ENCODE measurements around the gene TOX3.

The TOX3 gene

DNA sequence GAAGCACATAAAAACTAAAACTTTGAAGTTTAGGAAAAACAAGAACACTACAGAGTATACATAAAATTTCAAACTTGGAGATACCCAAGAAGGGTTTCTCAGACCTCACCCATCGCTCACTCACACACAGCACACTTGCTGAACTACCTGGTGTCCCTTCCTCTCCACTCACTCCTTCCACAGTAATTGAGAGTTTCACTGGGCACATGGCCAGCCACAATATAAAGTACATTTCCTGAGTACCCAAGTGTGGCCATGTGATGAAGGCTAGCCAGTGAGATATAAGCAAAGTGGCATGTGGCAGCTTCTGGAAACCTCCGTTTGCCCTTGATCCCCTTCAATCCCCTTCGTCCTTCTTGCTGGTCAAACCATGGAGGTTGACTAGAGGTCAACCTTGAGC, 11.9 kb downstream of the TOX3 start:
- no peak for DNase-seq

DNA sequence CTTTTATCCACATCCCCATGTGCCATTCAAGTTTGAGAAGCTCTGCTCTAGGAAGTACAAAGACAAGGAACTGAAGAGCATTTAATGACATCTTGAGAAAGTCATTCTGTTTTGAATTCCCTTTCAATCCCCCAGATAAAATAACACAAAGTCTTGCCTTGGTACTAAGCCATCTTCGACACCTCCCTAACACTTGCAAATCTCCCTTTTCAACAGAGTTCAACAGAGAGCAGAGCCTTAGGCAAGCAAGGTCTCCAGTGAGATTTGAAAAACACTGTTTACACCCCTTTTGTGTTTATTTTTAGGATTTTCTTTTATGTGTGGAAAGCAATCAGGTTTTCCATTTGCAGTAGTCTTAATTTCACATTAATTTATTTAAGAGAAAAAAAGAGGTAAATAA, 13.6 kb downstream of the TOX3 start:
- DNase-seq, result no peak

DNA sequence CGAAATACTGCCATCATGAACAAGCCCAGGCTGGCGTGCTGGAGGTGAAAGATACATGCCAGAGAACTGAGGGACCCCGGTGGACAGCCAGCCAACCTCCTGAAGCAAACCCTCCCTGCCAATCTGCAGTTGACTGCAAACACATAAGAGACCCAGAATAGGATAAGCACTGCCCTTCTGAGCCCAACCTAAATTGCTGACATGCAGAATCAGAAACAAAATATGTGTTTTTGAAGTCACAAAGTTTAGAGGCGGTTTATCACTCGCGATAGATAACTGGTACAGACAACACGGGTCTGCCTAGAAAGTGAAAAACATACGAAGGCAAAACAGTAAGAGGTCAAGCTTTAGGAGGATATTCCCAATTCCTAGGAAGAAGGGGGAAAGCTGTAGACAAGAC, 14.6 kb downstream of the TOX3 start:
- DNase-seq, result no peak

DNA sequence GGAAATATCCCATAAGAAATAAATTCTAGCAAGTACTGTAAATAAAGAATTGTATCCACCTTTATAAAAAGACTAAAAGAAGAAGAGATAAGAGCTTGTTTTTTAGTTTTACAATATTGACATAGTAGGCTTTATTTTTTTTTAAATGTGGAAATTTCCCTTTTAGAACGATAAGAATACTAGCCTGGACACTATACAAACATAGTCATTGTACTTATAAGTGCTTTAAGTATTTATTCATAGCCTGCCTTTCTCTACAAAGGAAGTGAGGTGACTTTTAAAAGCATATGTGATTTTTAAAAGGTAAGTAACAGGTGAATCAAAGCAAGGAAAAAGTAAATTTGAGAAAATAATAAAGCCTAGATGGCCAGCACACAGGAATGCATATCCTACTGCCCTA, 17.7 kb downstream of the TOX3 start:
- DNase-seq, result no peak

DNA sequence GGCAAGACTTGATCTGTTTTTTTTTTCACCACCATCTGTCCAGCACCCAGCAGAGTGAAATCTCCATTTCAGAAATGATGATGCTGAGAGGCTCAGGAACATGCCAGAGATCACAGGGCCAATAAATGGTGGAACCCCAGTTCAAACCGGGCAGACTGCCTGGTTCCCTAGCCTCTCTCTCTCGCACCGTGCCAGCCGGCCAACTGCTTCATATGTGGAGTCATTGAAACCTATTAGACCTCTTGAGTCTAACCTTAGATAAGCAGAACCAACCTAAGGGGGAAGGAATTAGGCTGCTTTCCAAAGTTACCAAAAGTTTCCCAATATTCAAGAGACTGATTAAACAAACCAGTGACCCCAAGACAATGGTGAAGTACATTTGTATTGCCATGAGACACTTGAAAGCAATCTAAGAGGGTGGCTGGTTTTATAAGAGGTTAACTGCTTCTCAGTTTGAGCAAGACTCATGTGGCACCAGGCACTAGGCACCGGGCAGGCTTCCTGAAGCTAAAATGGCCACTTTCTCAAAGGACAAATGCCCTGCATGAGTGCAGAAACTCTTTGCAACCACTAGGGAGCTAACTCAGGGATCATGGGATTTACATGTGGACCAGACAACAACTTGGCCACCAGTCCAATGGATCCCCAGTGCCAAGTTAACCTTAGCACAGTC, 18.4 kb downstream of the TOX3 start:
- DNase-seq, result no peak

DNA sequence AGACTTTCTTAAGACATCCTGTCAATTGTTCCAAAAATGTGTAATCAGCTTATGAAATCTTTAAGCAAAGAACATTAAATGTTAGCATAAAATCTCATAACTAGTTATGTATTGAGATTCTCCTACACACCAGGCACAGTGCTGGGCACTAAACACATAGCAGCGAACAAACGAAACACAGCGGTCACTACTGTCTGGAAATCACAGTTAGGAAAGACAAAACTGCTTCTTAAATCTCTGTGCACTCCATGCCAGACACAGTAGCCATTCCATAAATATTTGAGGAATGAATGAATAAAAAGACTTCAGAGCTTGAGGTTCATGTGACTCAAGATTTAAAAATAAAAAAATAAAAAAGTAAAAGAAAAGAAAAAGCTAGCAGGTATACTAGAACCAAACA, 20.1 kb downstream of the TOX3 start:
- no peak for DNase-seq

DNA sequence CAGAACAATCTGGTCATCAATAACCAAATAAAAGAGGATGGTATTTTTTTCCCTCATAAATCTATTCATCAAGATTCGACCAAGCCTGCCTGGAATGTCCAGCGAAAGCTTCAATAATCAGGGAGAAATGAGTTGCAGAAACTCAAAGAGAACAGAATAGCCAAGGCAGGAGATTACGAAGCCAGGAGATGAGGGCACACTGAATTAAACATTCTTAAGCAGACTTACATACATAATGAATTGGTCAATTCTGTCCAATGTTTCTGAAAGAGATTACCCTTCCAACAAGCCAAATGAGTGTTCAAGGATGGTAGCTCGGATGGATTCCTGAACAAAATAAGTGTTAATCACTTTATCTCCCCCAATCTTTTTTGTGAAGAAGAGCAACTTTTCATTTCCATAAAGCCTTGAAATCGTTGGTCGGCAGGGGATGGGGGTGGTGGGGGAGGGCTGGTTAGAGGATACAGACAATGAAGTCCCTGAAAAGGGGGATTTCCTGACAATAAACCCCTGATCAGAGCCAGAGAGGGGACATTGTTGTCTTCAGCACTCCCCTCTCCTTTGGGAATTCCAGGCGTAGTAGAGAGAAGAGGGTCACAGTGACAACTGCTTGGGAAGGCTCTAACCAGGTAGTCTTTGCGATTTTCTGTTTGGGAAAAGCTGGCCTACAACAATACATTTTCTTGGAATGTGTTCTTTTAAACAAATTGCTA, 20.7 kb downstream of the TOX3 start:
- DNase-seq, result no peak

DNA sequence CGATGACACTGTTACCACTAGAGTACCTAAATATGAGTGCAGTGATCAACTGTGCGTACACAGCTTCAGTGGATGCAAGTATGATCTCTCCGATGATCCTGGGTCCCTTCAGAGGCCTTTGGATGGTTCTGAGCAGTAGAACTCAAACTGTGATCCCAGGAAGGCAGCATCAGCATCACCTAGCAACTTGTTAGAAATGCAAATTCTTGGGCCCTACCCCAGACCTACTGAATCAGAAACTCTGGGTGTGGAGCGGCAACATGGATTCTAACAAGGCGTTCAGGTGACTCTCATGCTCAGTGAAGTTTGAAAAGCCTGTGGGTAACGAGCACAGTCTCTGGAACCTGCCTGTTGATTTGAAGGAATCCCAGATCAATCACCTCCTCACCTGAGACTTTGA, 25.4 kb downstream of the TOX3 start:
- no peak for DNase-seq

DNA sequence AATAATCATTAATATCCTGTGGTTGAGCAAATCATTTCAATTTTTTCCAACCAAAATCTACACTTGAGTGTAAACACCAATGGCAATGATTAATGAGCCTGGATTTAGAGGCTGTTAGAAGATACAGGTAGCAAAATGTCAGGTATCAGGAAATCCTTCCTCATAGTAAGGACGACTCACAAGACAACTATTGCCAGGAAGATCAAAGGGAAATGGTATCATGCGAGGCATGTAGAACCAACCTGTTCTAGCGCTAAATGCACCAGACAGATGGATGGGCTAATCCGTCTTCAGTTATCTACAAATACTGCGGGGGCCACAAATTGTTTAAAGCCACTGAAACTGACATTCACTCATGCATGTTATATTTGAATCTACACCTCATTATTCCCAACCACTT, 28.1 kb downstream of the TOX3 start:
- no peak for DNase-seq

DNA sequence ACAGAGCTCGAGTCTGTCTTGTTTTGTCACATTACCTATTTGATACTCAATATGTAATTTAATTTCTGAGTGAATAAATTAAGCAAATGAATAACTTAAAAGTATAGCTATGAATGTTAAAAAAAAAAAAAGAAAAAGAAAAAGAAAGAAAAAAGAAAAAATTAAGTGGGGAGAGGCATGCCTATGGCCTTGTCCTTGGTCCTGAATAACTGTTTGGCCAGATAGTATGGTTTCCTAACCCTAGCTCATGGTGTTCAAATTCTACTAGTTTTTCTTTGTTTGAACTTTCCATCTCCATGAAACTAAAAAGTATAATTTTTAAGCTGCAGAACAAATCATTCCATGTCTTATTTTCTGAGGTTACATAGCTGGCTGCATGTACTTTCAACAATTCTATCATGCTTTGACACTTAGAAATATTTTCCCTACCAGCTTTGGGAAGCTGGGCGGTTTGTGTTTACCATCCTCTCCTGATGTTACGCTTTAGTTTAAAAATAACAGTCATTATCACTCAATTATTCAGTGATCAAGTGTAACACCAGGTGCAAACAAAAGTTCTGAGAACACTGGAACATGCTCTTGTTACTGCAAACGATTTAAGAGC, 31.8 kb downstream of the TOX3 start:
- DNase-seq, result no peak

DNA sequence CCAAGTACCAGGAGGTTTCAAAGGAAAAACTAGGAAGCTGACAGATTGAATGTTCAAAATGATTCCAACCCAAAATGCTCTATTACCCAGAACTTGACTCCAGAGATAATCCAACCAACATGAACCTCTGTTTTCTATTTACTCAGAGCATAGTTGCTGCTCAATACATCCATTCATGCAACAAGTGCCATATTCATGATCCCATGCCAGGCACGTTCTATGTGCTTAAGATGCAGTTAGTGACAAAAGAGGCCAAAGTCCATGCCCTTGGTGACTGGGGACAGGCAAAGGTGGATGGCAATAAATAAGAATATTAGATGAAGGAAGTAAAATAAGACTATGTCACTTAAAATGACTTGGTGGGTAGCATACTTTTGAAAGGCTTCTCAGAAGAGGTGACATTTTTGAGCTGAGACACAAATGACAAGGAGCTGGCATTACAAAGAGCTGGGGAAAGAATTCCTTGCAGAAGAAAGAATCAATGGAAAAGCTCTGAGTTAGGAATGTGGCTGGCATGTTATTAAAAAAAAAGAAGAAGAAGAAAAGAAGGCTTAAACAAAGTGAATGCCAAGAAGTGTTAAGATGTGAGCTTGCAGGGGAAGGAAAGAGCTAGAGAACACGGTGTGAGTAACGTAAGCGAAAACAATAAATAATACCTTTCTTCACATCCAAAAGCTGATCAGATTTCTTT, 34.5 kb downstream of the TOX3 start:
- DNase-seq, result no peak

DNA sequence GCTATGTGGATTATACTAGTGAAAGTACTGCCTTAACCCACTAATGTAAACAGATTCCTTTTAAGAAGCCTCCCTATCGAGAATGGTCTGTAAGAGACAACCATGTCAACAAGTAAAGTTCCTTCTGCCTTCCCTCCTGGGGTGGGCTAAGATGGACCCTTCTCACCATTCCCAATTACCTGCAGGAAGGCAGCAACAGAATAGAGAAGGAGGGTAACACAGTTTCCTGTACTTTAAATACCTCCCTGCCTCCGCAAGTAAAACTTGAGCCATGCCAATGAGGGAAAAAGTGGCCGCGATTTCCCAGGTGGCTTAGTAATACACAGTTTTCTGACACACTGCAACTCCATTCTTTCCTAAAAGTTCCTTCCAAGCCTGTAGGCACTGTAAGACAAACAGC, 45.2 kb downstream of the TOX3 start:
- no peak for DNase-seq

DNA sequence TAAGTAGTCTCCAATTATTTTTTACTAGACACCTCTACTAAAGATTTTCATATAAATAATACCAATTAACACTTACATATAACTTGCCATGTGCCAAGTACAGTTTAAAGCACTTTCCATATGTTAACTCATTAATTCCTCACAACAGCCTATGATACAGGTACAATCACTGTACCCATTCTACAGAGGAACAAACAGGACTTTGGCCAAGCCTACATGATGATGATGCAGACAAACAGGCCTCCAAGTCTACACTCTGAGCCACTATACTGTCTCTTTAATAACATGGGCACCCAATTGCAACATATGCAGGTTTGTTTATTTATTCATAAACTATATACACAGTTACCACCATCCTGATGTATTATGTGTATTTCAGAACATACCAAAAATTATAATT, 46.0 kb downstream of the TOX3 start:
- DNase-seq, result no peak

DNA sequence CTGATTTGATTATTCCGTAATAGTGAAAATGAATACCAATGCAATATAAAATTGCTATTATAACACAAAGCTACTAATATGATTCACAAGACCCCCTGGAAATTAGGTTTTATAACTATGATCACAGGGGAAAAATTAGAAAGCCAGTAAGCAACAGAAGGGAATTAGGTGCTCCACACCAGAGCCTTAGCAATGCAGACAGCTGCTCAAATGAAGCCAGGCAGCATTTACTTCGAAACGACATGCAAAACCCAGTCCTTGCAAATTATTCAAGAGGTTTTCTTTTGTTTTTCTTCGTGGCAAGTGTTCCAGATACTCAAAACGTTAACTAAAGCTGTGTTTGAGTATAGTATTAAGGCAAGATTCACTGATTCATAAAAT, 47.9 kb downstream of the TOX3 start:
- no peak for DNase-seq

DNA sequence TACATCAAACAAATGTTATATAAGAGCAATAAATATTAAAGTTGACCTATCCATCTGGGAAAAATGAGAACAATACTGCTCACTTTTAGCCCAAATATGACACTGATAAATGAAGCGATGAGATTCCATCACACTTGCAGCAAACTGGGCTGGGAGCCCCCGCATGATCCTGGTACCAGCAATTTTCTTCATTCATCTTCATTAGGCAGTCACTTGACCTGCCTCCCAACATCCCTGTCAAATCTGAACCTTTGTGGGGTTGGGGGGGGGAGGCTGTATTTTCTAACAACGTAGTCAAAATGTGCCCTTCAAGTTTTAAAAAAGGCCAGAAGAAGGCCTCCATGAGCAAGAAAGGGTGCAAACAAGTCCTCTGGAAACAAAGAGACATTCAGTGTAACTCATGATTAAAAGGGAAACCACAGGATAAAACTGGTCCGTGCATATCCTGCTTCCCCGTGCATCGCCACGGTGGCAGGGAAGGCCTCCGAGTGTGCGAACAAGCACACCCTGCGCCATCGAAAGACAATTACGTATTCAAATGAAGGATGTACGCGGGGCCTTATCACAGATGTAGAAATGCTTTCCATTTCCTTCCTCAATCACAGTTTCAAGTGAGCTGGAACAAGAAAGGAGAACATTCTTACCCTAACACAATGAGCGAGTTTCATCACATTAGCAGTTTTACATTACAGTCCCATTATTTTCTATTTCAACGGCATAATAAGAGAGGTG, 48.4 kb downstream of the TOX3 start:
- peak; percentile 3 for DNase-seq

DNA sequence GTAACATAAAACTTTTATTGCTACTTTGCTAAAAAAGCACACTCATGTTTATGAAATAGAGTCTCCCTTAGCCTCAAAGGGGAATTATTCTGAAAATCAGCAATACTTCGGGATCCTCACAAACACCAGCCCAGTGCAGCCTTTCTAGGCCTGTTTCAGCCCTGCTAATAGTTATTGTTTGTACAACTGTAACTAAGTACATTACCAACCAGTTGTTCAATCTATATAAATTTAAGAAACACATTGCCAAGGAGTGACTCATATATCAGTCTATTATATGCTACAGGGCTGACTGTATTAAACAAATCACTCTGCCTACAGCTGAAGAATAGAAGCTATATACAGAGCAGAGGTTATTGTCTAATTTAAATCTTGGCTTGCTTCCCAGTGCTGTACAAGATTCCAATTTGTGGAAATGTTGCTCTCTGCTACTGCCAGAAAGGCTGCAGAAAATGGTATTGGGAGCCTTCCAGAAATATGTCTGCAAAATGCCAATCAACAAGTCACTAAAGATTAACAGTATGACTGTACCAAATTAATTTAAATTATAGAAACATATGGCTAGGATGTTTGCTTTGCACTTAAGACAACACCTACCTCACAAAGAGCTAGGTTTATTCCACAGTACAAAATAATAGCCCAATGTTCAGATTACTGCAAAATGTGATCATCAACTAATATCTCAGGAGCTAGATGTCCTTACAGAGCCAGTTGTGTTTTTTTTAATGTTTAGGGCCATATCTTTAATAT, 49.7 kb downstream of the TOX3 start:
- no peak for DNase-seq

DNA sequence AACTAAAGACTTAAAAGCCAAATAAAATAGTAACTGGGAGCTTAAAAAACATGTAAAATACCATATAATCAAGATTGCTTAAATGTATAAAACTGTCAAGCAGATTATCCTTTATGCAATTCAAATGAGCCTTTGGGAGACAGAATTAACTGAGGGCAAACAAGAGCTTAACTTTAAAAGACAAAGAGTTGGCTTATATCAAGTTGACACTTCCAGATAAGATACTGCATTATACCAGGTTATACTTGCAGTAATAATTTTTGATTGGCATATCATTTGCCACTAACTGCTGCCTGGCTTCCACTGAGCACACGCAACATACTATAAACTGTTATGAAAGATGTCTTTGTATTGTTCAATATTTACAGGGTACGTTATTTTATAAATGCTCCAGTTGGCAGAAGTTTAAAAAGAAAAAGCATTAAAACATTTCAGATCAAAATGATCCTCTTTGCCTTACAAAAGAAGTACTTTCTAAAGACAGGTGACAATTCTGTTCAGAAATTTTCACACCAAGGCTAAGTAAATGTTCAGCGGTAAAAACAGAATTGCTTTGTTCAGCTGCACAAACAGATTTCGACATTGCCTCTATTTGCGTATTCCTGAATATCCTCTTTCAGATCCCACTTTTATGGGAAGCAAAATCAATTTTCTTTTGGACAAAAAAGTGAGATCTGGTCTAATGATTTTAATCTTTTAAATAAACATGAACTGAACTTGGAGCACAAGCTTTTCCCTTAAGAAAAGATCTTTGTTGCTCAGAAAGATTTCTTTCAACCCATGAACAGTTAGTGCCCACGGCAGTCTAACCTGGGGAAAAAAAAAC, 50.7 kb downstream of the TOX3 start:
- DNase-seq, result no peak

DNA sequence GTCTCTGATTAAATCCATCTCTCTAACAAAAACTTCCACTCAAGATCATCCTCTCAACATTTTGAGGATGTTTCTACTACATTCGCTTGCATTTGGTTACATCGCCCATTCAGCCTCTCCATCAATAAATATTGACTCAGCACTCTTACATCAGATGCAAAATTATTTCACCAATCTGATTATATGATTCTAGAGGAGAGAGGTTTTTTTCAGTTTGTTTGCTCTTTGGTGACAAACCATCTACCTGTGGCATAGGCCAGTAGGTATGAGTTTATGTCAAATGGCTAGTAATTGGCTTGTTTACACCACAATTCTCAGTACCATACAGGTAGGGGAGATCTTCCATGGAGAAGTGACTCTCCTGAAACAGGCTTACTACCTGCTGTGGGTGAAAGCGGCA, 52.3 kb downstream of the TOX3 start:
- DNase-seq, result no peak

DNA sequence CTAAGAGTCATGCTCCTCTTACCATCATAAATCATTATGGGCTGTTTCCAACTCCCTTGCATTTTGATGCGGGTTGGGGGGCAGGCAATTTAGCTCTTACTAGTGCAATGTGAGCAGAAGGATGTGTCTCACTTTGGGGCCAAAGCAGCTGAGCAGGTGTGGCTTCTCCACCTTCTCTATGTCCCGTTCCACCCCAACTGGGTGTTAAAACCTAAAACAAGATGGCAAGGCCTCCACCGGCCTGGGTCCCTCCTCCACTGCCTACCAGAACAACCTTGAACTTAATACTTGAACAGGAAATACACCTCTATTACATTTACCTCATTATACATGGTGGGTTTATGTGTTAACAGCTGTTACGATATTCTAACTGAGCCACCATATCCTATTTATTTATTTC, 52.8 kb downstream of the TOX3 start:
- no peak for DNase-seq

DNA sequence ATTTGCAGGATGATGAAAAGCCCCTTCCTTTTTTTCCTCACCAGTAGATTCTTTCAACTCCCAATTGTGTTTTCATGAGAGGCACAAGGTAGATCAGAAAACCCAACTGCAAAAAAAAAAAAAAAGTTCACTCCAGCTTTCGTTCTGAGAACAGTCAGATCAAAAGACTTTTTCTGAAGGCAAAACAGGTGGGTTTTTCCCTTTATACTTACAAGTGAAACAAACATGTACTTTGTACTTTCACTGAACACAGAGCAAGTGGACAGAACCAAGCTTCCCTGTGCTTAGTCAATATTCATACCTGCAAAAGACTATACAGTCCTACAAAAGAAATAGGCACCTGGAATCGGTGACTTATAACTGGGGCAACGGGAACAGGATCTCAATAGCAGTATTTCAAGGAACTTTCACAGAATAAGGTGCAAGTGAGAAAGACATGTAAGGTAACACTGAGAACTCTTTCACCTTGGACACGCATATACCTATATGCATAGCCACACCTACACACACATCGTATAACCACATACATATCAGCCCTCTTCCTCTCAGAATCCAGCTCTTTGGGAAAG, 54.1 kb downstream of the TOX3 start:
- no peak for DNase-seq

DNA sequence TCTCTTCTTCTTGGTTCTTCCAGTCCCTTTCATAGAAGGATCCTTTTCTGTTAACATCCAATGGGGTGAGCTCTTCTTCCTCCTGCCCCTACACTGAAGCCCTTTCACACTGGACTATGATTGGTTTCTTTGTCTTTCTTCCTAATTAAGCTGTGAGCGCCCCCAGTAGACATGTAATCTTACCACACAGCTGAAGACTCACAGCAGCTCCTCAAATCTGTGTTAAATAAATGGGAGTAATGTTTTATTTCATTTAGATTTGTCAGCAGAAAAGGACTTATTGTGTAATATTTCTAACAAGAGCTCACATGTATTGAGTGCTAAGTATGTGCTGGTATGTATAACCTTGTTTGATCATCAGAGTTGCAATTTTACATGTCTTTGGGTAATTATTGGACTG, 55.7 kb downstream of the TOX3 start:
- DNase-seq, result no peak
